ENCODE results near the gene MRPL4. TPM values are rescaled to one million over a fixed set of nuclear protein-coding genes. Genes with fewer than 3 reads are reported as not detected.

Gene MRPL4
- total and polyA plus RNA-seq, 2 of the 13 experiments (the other 11 are each of a cell fraction or from before 2014, with no cell fraction given) = 40.6 to 42.5 TPM

DNA sequence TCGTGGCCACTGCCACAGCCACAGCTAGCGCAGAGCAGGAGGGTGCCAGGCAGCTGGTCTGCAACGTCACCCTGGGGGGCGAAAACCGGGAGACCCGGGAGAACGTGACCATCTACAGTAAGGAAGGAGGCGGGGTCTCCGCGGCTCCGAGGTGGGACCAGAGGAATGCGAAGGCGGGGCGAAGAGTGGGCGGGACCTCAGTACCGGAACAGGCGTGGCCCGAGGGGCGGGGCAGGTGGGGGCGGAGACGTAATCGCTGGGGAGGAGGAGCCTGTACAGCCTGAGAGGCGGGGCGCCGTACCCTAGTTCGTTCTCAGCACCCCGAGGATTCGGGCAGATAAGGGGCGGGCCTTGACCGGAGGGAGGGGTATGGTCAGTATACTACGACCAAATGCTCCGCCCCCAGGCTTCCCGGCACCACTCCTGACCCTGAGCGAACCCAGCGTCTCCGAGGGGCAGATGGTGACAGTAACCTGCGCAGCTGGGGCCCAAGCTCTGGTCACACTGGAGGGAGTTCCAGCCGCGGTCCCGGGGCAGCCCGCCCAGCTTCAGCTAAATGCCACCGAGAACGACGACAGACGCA is 40.3 kb downstream of the MRPL4 start (continued):
- TF ChIP-seq, protein P1, sequence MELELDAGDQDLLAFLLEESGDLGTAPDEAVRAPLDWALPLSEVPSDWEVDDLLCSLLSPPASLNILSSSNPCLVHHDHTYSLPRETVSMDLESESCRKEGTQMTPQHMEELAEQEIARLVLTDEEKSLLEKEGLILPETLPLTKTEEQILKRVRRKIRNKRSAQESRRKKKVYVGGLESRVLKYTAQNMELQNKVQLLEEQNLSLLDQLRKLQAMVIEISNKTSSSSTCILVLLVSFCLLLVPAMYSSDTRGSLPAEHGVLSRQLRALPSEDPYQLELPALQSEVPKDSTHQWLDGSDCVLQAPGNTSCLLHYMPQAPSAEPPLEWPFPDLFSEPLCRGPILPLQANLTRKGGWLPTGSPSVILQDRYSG (CRISPR knock-in tag; IDR thresholded peaks at IDR 0.05) = no peak
- no peak for TF ChIP-seq RBAK (CRISPR knock-in tag; IDR thresholded peaks at IDR 0.05)
- TF ChIP-seq, protein P2, sequence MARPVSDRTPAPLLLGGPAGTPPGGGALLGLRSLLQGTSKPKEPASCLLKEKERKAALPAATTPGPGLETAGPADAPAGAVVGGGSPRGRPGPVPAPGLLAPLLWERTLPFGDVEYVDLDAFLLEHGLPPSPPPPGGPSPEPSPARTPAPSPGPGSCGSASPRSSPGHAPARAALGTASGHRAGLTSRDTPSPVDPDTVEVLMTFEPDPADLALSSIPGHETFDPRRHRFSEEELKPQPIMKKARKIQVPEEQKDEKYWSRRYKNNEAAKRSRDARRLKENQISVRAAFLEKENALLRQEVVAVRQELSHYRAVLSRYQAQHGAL (CRISPR knock-in tag; IDR thresholded peaks at IDR 0.05; ENCODE audit: not compliant biosample characterization) = no peak
- TF ChIP-seq, protein P3, sequence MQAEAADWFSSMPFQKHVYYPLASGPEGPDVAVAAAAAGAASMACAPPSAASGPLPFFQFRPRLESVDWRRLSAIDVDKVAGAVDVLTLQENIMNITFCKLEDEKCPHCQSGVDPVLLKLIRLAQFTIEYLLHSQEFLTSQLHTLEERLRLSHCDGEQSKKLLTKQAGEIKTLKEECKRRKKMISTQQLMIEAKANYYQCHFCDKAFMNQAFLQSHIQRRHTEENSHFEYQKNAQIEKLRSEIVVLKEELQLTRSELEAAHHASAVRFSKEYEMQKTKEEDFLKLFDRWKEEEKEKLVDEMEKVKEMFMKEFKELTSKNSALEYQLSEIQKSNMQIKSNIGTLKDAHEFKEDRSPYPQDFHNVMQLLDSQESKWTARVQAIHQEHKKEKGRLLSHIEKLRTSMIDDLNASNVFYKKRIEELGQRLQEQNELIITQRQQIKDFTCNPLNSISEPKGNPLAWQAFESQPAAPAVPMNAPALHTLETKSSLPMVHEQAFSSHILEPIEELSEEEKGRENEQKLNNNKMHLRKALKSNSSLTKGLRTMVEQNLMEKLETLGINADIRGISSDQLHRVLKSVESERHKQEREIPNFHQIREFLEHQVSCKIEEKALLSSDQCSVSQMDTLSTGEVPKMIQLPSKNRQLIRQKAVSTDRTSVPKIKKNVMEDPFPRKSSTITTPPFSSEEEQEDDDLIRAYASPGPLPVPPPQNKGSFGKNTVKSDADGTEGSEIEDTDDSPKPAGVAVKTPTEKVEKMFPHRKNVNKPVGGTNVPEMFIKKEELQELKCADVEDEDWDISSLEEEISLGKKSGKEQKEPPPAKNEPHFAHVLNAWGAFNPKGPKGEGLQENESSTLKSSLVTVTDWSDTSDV (CRISPR knock-in tag; IDR thresholded peaks at IDR 0.05) = 0 out of 2 replicates have a peak, but pooled peaks have one; percentile 19
- TF ChIP-seq ARNTL (CRISPR knock-in tag; IDR thresholded peaks at IDR 0.05) = 0 out of 2 replicates have a peak, but pooled peaks have one; percentile 17
- no peak for TF ChIP-seq KDM2A (CRISPR knock-in tag; IDR thresholded peaks at IDR 0.05; ENCODE audit: borderline replicate concordance, low read depth)
- TF ChIP-seq SMYD3 (CRISPR knock-in tag; IDR thresholded peaks at IDR 0.05) = no peak
- TF ChIP-seq HOXA5 (CRISPR knock-in tag; IDR thresholded peaks at IDR 0.05) = no peak
- no peak for TF ChIP-seq NFKB2 (CRISPR knock-in tag; IDR thresholded peaks at IDR 0.05; ENCODE audit: borderline replicate concordance)
- TF ChIP-seq ZNF12 (CRISPR knock-in tag; IDR thresholded peaks at IDR 0.05) = no peak
- TF ChIP-seq ZNF333 (CRISPR knock-in tag; IDR thresholded peaks at IDR 0.05; ENCODE audit: borderline replicate concordance) = no peak
- TF ChIP-seq KAT8 (CRISPR knock-in tag; IDR thresholded peaks at IDR 0.05) = no peak
- no peak for TF ChIP-seq ZNF446 (CRISPR knock-in tag; IDR thresholded peaks at IDR 0.05)
- TF ChIP-seq, protein P4, sequence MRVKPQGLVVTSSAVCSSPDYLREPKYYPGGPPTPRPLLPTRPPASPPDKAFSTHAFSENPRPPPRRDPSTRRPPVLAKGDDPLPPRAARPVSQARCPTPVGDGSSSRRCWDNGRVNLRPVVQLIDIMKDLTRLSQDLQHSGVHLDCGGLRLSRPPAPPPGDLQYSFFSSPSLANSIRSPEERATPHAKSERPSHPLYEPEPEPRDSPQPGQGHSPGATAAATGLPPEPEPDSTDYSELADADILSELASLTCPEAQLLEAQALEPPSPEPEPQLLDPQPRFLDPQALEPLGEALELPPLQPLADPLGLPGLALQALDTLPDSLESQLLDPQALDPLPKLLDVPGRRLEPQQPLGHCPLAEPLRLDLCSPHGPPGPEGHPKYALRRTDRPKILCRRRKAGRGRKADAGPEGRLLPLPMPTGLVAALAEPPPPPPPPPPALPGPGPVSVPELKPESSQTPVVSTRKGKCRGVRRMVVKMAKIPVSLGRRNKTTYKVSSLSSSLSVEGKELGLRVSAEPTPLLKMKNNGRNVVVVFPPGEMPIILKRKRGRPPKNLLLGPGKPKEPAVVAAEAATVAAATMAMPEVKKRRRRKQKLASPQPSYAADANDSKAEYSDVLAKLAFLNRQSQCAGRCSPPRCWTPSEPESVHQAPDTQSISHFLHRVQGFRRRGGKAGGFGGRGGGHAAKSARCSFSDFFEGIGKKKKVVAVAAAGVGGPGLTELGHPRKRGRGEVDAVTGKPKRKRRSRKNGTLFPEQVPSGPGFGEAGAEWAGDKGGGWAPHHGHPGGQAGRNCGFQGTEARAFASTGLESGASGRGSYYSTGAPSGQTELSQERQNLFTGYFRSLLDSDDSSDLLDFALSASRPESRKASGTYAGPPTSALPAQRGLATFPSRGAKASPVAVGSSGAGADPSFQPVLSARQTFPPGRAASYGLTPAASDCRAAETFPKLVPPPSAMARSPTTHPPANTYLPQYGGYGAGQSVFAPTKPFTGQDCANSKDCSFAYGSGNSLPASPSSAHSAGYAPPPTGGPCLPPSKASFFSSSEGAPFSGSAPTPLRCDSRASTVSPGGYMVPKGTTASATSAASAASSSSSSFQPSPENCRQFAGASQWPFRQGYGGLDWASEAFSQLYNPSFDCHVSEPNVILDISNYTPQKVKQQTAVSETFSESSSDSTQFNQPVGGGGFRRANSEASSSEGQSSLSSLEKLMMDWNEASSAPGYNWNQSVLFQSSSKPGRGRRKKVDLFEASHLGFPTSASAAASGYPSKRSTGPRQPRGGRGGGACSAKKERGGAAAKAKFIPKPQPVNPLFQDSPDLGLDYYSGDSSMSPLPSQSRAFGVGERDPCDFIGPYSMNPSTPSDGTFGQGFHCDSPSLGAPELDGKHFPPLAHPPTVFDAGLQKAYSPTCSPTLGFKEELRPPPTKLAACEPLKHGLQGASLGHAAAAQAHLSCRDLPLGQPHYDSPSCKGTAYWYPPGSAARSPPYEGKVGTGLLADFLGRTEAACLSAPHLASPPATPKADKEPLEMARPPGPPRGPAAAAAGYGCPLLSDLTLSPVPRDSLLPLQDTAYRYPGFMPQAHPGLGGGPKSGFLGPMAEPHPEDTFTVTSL (CRISPR knock-in tag; IDR thresholded peaks at IDR 0.05; ENCODE audit: borderline replicate concordance) = no peak
- TF ChIP-seq ZFP36L2 (CRISPR knock-in tag; IDR thresholded peaks at IDR 0.05) = no peak
- no peak for TF ChIP-seq ONECUT2 (CRISPR knock-in tag; IDR thresholded peaks at IDR 0.05)
- no peak for TF ChIP-seq EP300 (IDR thresholded peaks at IDR 0.05; ENCODE audit: low read depth in 2 of 2, low read length in 2 of 2)
- TF ChIP-seq EP300 (CRISPR knock-in tag; IDR thresholded peaks at IDR 0.05; ENCODE audit: borderline replicate concordance) = no peak
- TF ChIP-seq TBX2 (CRISPR knock-in tag; IDR thresholded peaks at IDR 0.05; ENCODE audit: borderline replicate concordance) = no peak
- no peak for TF ChIP-seq MTA3 (CRISPR knock-in tag; IDR thresholded peaks at IDR 0.05)
- TF ChIP-seq ZNF589 (CRISPR knock-in tag; conservative IDR thresholded peaks at IDR 0.05) = 0 out of 2 replicates have a peak, but pooled peaks have one; percentile 26

Measured in HepG2 (cell line).